ENCODE results near the gene LRRC71.

DNA sequence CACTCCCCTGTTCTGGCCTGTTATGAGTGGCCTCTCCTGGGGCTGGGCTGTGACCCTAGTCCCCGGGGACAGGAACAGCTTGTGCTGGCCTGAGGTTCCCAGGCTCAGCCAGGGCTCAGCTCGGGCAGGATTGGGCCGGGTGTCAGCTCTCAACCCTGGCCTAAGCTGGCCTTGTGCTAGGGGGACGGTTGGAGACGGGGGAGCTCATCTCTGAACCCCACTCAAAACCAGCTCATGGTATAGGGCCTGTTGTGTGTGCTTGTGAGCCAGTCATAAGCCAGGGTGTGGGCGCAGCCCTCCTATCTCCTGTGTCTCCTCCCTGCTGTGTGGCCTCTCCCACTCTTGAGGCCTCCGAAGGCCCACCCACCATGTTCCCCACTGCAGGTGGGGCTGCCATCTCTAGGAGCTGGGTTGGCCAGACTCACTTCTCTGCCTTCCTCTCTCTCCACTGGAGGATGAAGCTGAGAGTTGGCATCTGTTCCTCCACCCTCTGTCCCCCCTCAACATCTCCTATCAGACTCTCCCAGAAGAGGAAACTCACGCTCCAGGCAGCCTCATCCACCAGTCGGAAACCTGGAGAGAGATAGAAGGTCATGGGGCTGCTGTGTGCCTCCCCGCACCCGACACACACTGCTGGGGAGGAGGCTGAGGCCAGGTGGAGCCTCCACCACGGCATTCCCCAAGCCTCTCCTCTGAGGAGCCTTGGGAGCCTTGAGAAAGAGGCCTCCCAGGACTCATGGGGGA is 25.5 kb upstream of the LRRC71 start:
- TF ChIP-seq GATA3 (IDR thresholded peaks at IDR 0.05; ENCODE audit: low read depth, low read length) (no peak), GATA2 (IDR thresholded peaks at IDR 0.05; ENCODE audit: low read depth, low read length) (no peak)

All from SH-SY5Y (cell line).